Stimulated activated CD8-positive, alpha-beta memory T cell treated with anti-CD3 and anti-CD28 coated beads, Interleukin-15, amount 100 ng/mL, for 1 hour (primary cell): ENCODE data around the gene RUVBL2.
"Not testable (repeated sequence)": the region's sequence is repeated elsewhere in the genome, so short reads cannot be mapped to it uniquely, and the experiment has no call there.

Experiments
- DNase-seq: peaks from one replicate; pipeline ENCODE4 v3.0.0-alpha.2; 2020; ENCODE audit warnings: low read depth

RUVBL2 gene

GRCh38 chr19:49049834-49050233, 56.1 kb downstream of the RUVBL2 start:
- not testable (repeated sequence) for DNase-seq

GRCh38 chr19:49050376-49051033, 56.8 kb downstream of the RUVBL2 start:
- DNase-seq: not testable (repeated sequence)

GRCh38 chr19:49056101-49056901, 62.6 kb downstream of the RUVBL2 start:
- DNase-seq: no peak

GRCh38 chr19:49056902-49057596, 63.4 kb downstream of the RUVBL2 start:
- DNase-seq: not testable (repeated sequence)

- no peak for DNase-seq
Measured at GRCh38 chr19:49057636-49058234, 64.0 kb downstream of the RUVBL2 start, which contains the start of gene CGB7. Gene CGB7, minus strand, starts transcription at chr19:49057749. Its CDS starts 2,374 bp downstream, at chr19:49055375.

- no peak for DNase-seq
Measured at GRCh38 chr19:49058562-49058961, 64.9 kb downstream of the RUVBL2 start.

GRCh38 chr19:49059053-49059452, 65.4 kb downstream of the RUVBL2 start:
- DNase-seq: no peak

GRCh38 chr19:49061000-49061399, 67.3 kb downstream of the RUVBL2 start:
- no peak for DNase-seq

- no peak for DNase-seq
Measured at GRCh38 chr19:49061445-49061844, 67.8 kb downstream of the RUVBL2 start.

- DNase-seq: no peak
Measured at GRCh38 chr19:49064029-49064629, 70.4 kb downstream of the RUVBL2 start.

GRCh38 chr19:49064768-49065611, 71.3 kb downstream of the RUVBL2 start, which contains the start of gene NTF4:
Gene NTF4, minus strand, starts transcription at chr19:49064818. Its CDS starts 2,821 bp downstream, at chr19:49061997.
- no peak for DNase-seq
